Thyroid gland (tissue), 4 donors: ENCODE data around the gene SARDH.

Source experiments
- CTCF ChIP-seq, 6 experiments: fragments of 200-600 bp in 3 of 6; fragments of 450-650 bp in 3 of 6; sonication (generic) in 3 of 6; IDR thresholded peaks; one replicate each; pipeline ENCODE4 v1.5.1; 2016 to 2019; ENCODE audit warnings: antibody characterized with exemption in 6 of 6, mild to moderate bottlenecking in 2 of 6, inconsistent platforms in 1 of 6, moderate library complexity in 1 of 6
- POLR2A ChIP-seq, 2 donors: fragments of 450-650 bp; IDR thresholded peaks; one replicate each; pipeline ENCODE4 v1.6.1; 2017; ENCODE audit warnings: antibody characterized with exemption in 2 of 2, mild to moderate bottlenecking in 2 of 2, moderate library complexity in 1 of 2

- TF ChIP-seq POLR2A (IDR thresholded peaks at IDR 0.05) (no peak), CTCF (IDR thresholded peaks at IDR 0.05) (no peak)
These were observed 105.1 kb downstream of the SARDH start for GRCh38 chr9:133632806-133633680.
